Measurements from ENCODE around the gene COA1. TPM values are rescaled to one million over a fixed set of nuclear protein-coding genes. Genes with fewer than 3 reads are reported as not detected.

COA1 gene
- total and polyA plus RNA-seq, 2 experiments from 2014 or later: 53.4 to 59.5 TPM

GRCh38 chr7:43764807-43765491, 35.6 kb upstream of the COA1 start:
- no peaks in the 10 kb centered on the region for H3K27me3 ChIP-seq (replicated peaks; ENCODE audit: insufficient read depth)
- H3K9me2 ChIP-seq (ENCODE audit: insufficient read depth): no peaks in the 10 kb centered on the region
- peaks cover 10% of the 10 kb centered on the region; the same call in 1 of the 2 replicates for H3F3A ChIP-seq (ENCODE audit: insufficient read depth)
- DNase-seq: peak; percentile 59
- no peaks in the 10 kb centered on the region for H3K36me3 ChIP-seq (ENCODE audit: low read depth)
- in situ Hi-C loops (cut with MboI): no loop called here
- no peaks in the 10 kb centered on the region for H4K20me1 ChIP-seq (ENCODE audit: insufficient read depth)
- H3K4me1 ChIP-seq (ENCODE audit: insufficient read depth): peaks cover 14% of the 10 kb centered on the region
- H3K79me2 ChIP-seq (ENCODE audit: insufficient read depth): 0 out of 2 replicates have a peak, but pooled peaks cover 4% of the 10 kb centered on the region
- H3K9ac ChIP-seq: no peak overlapping the region
- H3K4me2 ChIP-seq (ENCODE audit: unreplicated experiment): peak overlapping the region; percentile 13
- no peak overlapping the region for H3K27ac ChIP-seq
- H3K9me3 ChIP-seq (ENCODE audit: low read depth): no peaks in the 10 kb centered on the region
- 56 to 60% methylated on average over 10 of the region's 10 CpGs for WGBS, 2 experiments (ENCODE audit: low coverage in 1 of 2, low lambda C conversion rate in 2 of 2, missing lambda C conversion rate in 2 of 2)
- TF ChIP-seq EZH2 (IDR thresholded peaks at IDR 0.05; ENCODE audit: insufficient read depth, poor library complexity, severe bottlenecking): no peak
- no peak for TF ChIP-seq EZH2phosphoT487 (IDR thresholded peaks at IDR 0.05; ENCODE audit: insufficient read depth, low read depth)
- no peak overlapping the region for H2AFZ ChIP-seq
- H3K4me3 ChIP-seq: no peak overlapping the region

GRCh38 chr7:43764039-43764761, 34.9 kb upstream of the COA1 start:
- H3K9ac ChIP-seq: no peak overlapping the region
- H2AFZ ChIP-seq: no peak overlapping the region
- WGBS, 2 experiments (ENCODE audit: low coverage in 1 of 2, low lambda C conversion rate in 2 of 2, missing lambda C conversion rate in 2 of 2): 81 to 85% methylated on average over 9 of the region's 9 CpGs
- H3K79me2 ChIP-seq (ENCODE audit: insufficient read depth): 0 out of 2 replicates have a peak, but pooled peaks cover 6% of the 10 kb centered on the region
- no peaks in the 10 kb centered on the region for H4K20me1 ChIP-seq (ENCODE audit: insufficient read depth)
- in situ Hi-C loops (cut with MboI): no loop called here
- peaks cover 10% of the 10 kb centered on the region; the same call in 1 of the 2 replicates for H3F3A ChIP-seq (ENCODE audit: insufficient read depth)
- no peak overlapping the region for H3K27ac ChIP-seq
- TF ChIP-seq EZH2 (IDR thresholded peaks at IDR 0.05; ENCODE audit: insufficient read depth, poor library complexity, severe bottlenecking) (no peak), EZH2phosphoT487 (IDR thresholded peaks at IDR 0.05; ENCODE audit: insufficient read depth, low read depth) (no peak)
- H3K4me2 ChIP-seq (ENCODE audit: unreplicated experiment): no peak overlapping the region
- no peaks in the 10 kb centered on the region for H3K27me3 ChIP-seq (replicated peaks; ENCODE audit: insufficient read depth)
- no peaks in the 10 kb centered on the region for H3K9me3 ChIP-seq (ENCODE audit: low read depth)
- peaks cover 14% of the 10 kb centered on the region for H3K4me1 ChIP-seq (ENCODE audit: insufficient read depth)
- no peak overlapping the region for H3K4me3 ChIP-seq
- H3K9me2 ChIP-seq (ENCODE audit: insufficient read depth): no peaks in the 10 kb centered on the region
- no peak for DNase-seq
- no peaks in the 10 kb centered on the region for H3K36me3 ChIP-seq (ENCODE audit: low read depth)

GRCh38 chr7:43763183-43763582, 33.9 kb upstream of the COA1 start:
- DNase-seq: no peak
- Histone ChIP-seq H3K9me3 (ENCODE audit: low read depth) (no peaks in the 10 kb centered on the region), H3K27ac (no peak overlapping the region), H4K20me1 (ENCODE audit: insufficient read depth) (no peaks in the 10 kb centered on the region), H3K79me2 (ENCODE audit: insufficient read depth) (0 out of 2 replicates have a peak, but pooled peaks cover 6% of the 10 kb centered on the region), H3K36me3 (ENCODE audit: low read depth) (no peaks in the 10 kb centered on the region), H3K27me3 (replicated peaks; ENCODE audit: insufficient read depth) (no peaks in the 10 kb centered on the region), H3K9me2 (ENCODE audit: insufficient read depth) (no peaks in the 10 kb centered on the region), H3K4me2 (ENCODE audit: unreplicated experiment) (no peak overlapping the region), H3K4me3 (no peak overlapping the region), H3F3A (ENCODE audit: insufficient read depth) (peaks cover 10% of the 10 kb centered on the region; the same call in 1 of the 2 replicates), H2AFZ (no peak overlapping the region), H3K4me1 (ENCODE audit: insufficient read depth) (peaks cover 14% of the 10 kb centered on the region), H3K9ac (no peak overlapping the region)
- no peak for TF ChIP-seq EZH2phosphoT487 (IDR thresholded peaks at IDR 0.05; ENCODE audit: insufficient read depth, low read depth)
- TF ChIP-seq EZH2 (IDR thresholded peaks at IDR 0.05; ENCODE audit: insufficient read depth, poor library complexity, severe bottlenecking): no peak
- in situ Hi-C loops (cut with MboI): no loop called here
- 90 to 94% methylated on average over 3 of the region's 3 CpGs for WGBS, 2 experiments (ENCODE audit: low coverage in 1 of 2, low lambda C conversion rate in 2 of 2, missing lambda C conversion rate in 2 of 2)

GRCh38 chr7:43761938-43762692, 32.8 kb upstream of the COA1 start:
- Histone ChIP-seq H3K27me3 (replicated peaks; ENCODE audit: insufficient read depth) (no peaks in the 10 kb centered on the region), H3K79me2 (ENCODE audit: insufficient read depth) (0 out of 2 replicates have a peak, but pooled peaks cover 6% of the 10 kb centered on the region), H3K27ac (no peak overlapping the region), H3K9ac (no peak overlapping the region), H3K36me3 (ENCODE audit: low read depth) (no peaks in the 10 kb centered on the region), H2AFZ (no peak overlapping the region), H3K4me3 (no peak overlapping the region), H4K20me1 (ENCODE audit: insufficient read depth) (no peaks in the 10 kb centered on the region), H3K9me2 (ENCODE audit: insufficient read depth) (no peaks in the 10 kb centered on the region), H3K4me1 (ENCODE audit: insufficient read depth) (peaks cover 14% of the 10 kb centered on the region), H3F3A (ENCODE audit: insufficient read depth) (peaks cover 18% of the 10 kb centered on the region), H3K4me2 (ENCODE audit: unreplicated experiment) (no peak overlapping the region), H3K9me3 (ENCODE audit: low read depth) (no peaks in the 10 kb centered on the region)
- WGBS, 2 experiments (ENCODE audit: low coverage in 1 of 2, low lambda C conversion rate in 2 of 2, missing lambda C conversion rate in 2 of 2): 40 to 44% methylated on average over 5 of the region's 5 CpGs
- peak; percentile 40 for DNase-seq
- in situ Hi-C loops (cut with MboI): no loop called here
- no peak for TF ChIP-seq EZH2phosphoT487 (IDR thresholded peaks at IDR 0.05; ENCODE audit: insufficient read depth, low read depth)
- no peak for TF ChIP-seq EZH2 (IDR thresholded peaks at IDR 0.05; ENCODE audit: insufficient read depth, poor library complexity, severe bottlenecking)
